WTC11 (cell line): ENCODE results near the gene TMEM254. TPM values are rescaled to one million over a fixed set of nuclear protein-coding genes. Genes with fewer than 3 reads are reported as not detected.
"Not testable (repeated sequence)": the region's sequence is repeated elsewhere in the genome, so short reads cannot be mapped to it uniquely, and the experiment has no call there.

Experiments used
- ATAC-seq: fragments of 200-7000 bp; cut with Tn5 transposase; 2 replicates; pipeline ENCODE4 v1.10.0; 2021; ENCODE audit warnings: mild to moderate bottlenecking, moderate library complexity
- CTCF ChIA-PET: fragments of 300-600 bp; sonication (Branson Sonifier 250); formaldehyde crosslinking; loops from one replicate; lab custom pipeline; 2021; ENCODE audit warnings: antibody characterized with exemption; lab: Charles Lee
- POLR2A ChIA-PET: fragments of 350-600 bp; sonication (Branson Sonifier 250); formaldehyde crosslinking; loops from one replicate; lab custom pipeline; 2021; ENCODE audit warnings: antibody characterized with exemption; lab: Charles Lee
- DNase-seq: peaks from one replicate; pipeline ENCODE4 v3.0.0; 2021; ENCODE audit warnings: low spot score
- H3K27ac Mint-ChIP-seq: 2 replicates; pipeline ENCODE4 v1.8.0; 2021; ENCODE audit warnings: mixed read lengths
- H3K27me3 Mint-ChIP-seq: 2 replicates; pipeline ENCODE4 v1.8.0; 2021; ENCODE audit warnings: low read depth, mild to moderate bottlenecking, moderate library complexity, mixed read lengths
- H3K36me3 Mint-ChIP-seq: 2 replicates; pipeline ENCODE4 v1.8.0; 2021; ENCODE audit warnings: mixed read lengths
- H3K4me1 Mint-ChIP-seq: 2 replicates; pipeline ENCODE4 v1.8.0; 2022; ENCODE audit warnings: mixed read lengths
- H3K4me3 Mint-ChIP-seq: 2 replicates; pipeline ENCODE4 v1.8.0; 2021; ENCODE audit warnings: mild to moderate bottlenecking, moderate library complexity, mixed read lengths
- H3K9me3 Mint-ChIP-seq: 2 replicates; pipeline ENCODE4 v1.8.0; 2021; ENCODE audit warnings: mixed read lengths
- ATF1 ChIP-seq: sonication (generic); formaldehyde crosslinking; IDR thresholded peaks from 2 replicates; pipeline ENCODE4 v1.8.1; 2023; ENCODE audit warnings: mild to moderate bottlenecking, moderate library complexity, missing genetic modification reagents
- E2F4 ChIP-seq: sonication (generic); formaldehyde crosslinking; IDR thresholded peaks from 2 replicates; pipeline ENCODE4 v1.8.1; 2022; ENCODE audit warnings: low read depth, mild to moderate bottlenecking, moderate library complexity, missing genetic modification reagents, borderline replicate concordance
- E2F5 ChIP-seq: sonication (generic); formaldehyde crosslinking; IDR thresholded peaks from 2 replicates; pipeline ENCODE4 v1.8.1; 2022; ENCODE audit warnings: mild to moderate bottlenecking, moderate library complexity, missing genetic modification reagents
- ELF4 ChIP-seq: sonication (generic); formaldehyde crosslinking; IDR thresholded peaks from 2 replicates; pipeline ENCODE4 v1.8.1; 2022; ENCODE audit warnings: low read depth, mild to moderate bottlenecking, moderate library complexity, missing genetic modification reagents
- ETV6 ChIP-seq: sonication (generic); formaldehyde crosslinking; IDR thresholded peaks from 2 replicates; pipeline ENCODE4 v1.8.1; 2022; ENCODE audit warnings: mild to moderate bottlenecking, missing genetic modification reagents
- FOXK1 ChIP-seq: sonication (generic); formaldehyde crosslinking; IDR thresholded peaks from 2 replicates; pipeline ENCODE4 v1.8.0; 2022; ENCODE audit warnings: mild to moderate bottlenecking, moderate library complexity, missing genetic modification reagents
- IRF1 ChIP-seq: sonication (generic); formaldehyde crosslinking; IDR thresholded peaks from 2 replicates; pipeline ENCODE4 v1.8.0; 2023; ENCODE audit warnings: missing genetic modification reagents
- MAX ChIP-seq: sonication (generic); formaldehyde crosslinking; IDR thresholded peaks from 2 replicates; pipeline ENCODE4 v1.8.0; 2022; ENCODE audit warnings: mild to moderate bottlenecking, missing genetic modification reagents
- PRDM15 ChIP-seq: sonication (generic); formaldehyde crosslinking; IDR thresholded peaks from 2 replicates; pipeline ENCODE4 v1.8.0; 2022; ENCODE audit warnings: missing genetic modification reagents
- PREB ChIP-seq: sonication (generic); formaldehyde crosslinking; IDR thresholded peaks from 2 replicates; pipeline ENCODE4 v1.8.1; 2022; ENCODE audit warnings: mild to moderate bottlenecking, missing genetic modification reagents, moderate library complexity, borderline replicate concordance
- USF2 ChIP-seq: sonication (generic); formaldehyde crosslinking; IDR thresholded peaks from 2 replicates; pipeline ENCODE4 v1.8.1; 2023; ENCODE audit warnings: mild to moderate bottlenecking, missing genetic modification reagents, moderate library complexity
- ZBTB21 ChIP-seq: sonication (generic); formaldehyde crosslinking; IDR thresholded peaks from 2 replicates; pipeline ENCODE4 v1.8.1; 2023; ENCODE audit warnings: mild to moderate bottlenecking, missing genetic modification reagents, borderline replicate concordance
- ZNF281 ChIP-seq: sonication (generic); formaldehyde crosslinking; IDR thresholded peaks from 2 replicates; pipeline ENCODE4 v1.8.0; 2023; ENCODE audit warnings: mild to moderate bottlenecking, missing genetic modification reagents
- total RNA-seq: library from RNA; stranded (reverse); gene quantifications from 3 replicates; pipeline ENCODE4 v1.2.3, GENCODE V29; 2021

TMEM254 gene
- total RNA-seq, 1 experiment from 2014 or later = 18.5 TPM

- TF ChIP-seq E2F4 (CRISPR knock-in tag) (no peak), ETV6 (CRISPR knock-in tag) (no peak; the same call in 1 of the 2 replicates), FOXK1 (CRISPR knock-in tag) (no peak), IRF1 (CRISPR knock-in tag) (no peak), ELF4 (CRISPR knock-in tag) (no peak), ZNF281 (CRISPR knock-in tag) (no peak), ZBTB21 (CRISPR knock-in tag) (0 out of 2 replicates have a peak, but pooled peaks have one; percentile 37), PRDM15 (CRISPR knock-in tag) (no peak), E2F5 (CRISPR knock-in tag) (no peak), ATF1 (CRISPR knock-in tag) (peak; percentile 49; the same call in 1 of the 2 replicates), PREB (CRISPR knock-in tag) (no peak)
Measured at GRCh38 chr10:80078448-80079311, at the start of gene TMEM254 (continued).

GRCh38 chr10:80029205-80029604 lies 49.3 kb upstream of the TMEM254 start:
- H3K27ac Mint-ChIP-seq, H3K36me3 Mint-ChIP-seq, H3K4me1 Mint-ChIP-seq, H3K4me3 Mint-ChIP-seq, H3K27me3 Mint-ChIP-seq, H3K9me3 Mint-ChIP-seq: not testable (repeated sequence)
- ATAC-seq = peak; percentile 99
- peak; percentile 47 for DNase-seq
- POLR2A ChIA-PET = interaction anchor here (0.7 kb wide), 1 partner anchor 98 kb away, joined by 3 read pairs; no protein-coding TSS in a partner anchor
- TF ChIP-seq USF2 (CRISPR knock-in tag) (peak; percentile 54), MAX (peak; percentile 59; the same call in 1 of the 2 replicates)
- CTCF ChIA-PET = interaction anchor here (0.6 to 1.9 kb wide), 13 partner anchors 13 to 193 kb away, joined by 3 to 11 read pairs (median 3); partner anchors contain the start of gene SFTPD

GRCh38 chr10:80029865-80030264 lies 48.6 kb upstream of the TMEM254 start:
- H3K36me3 Mint-ChIP-seq, POLR2A ChIA-PET, H3K4me3 Mint-ChIP-seq, H3K4me1 Mint-ChIP-seq, DNase-seq, H3K27ac Mint-ChIP-seq, H3K27me3 Mint-ChIP-seq, H3K9me3 Mint-ChIP-seq, ATAC-seq: not testable (repeated sequence)
- CTCF ChIA-PET = interaction anchor here (1.1 to 1.9 kb wide), 9 partner anchors 15 to 193 kb away, joined by 3 to 11 read pairs (median 3); partner anchors contain the start of gene SFTPD
